Activated naive CD8-positive, alpha-beta T cell treated with anti-CD3 and anti-CD28 coated beads for 36 hours (primary cell): ENCODE measurements around the gene PZP. TPM values are rescaled to one million over a fixed set of nuclear protein-coding genes. Genes with fewer than 3 reads are reported as not detected.
"Not testable (repeated sequence)": the region's sequence is repeated elsewhere in the genome, so short reads cannot be mapped to it uniquely, and the experiment has no call there.

ENCODE experiments used
- DNase-seq: peaks from one replicate; pipeline ENCODE4 v3.0.0; 2021
- H3K27ac Mint-ChIP-seq: one replicate; pipeline ENCODE4 v1.8.0; 2022; ENCODE audit warnings: mild to moderate bottlenecking, moderate library complexity, mixed read lengths
- H3K27me3 Mint-ChIP-seq: one replicate; pipeline ENCODE4 v1.8.0; 2022; ENCODE audit warnings: mild to moderate bottlenecking, mixed read lengths
- H3K36me3 Mint-ChIP-seq: one replicate; pipeline ENCODE4 v1.8.0; 2021; ENCODE audit warnings: mild to moderate bottlenecking, mixed read lengths
- H3K4me1 Mint-ChIP-seq: one replicate; pipeline ENCODE4 v1.8.0; 2021; ENCODE audit warnings: mixed read lengths
- H3K4me3 Mint-ChIP-seq: one replicate; pipeline ENCODE4 v1.8.0; 2022; ENCODE audit warnings: mild to moderate bottlenecking, moderate library complexity, mixed read lengths
- H3K9me3 Mint-ChIP-seq: one replicate; pipeline ENCODE4 v1.8.0; 2022; ENCODE audit warnings: mixed read lengths
- total RNA-seq, 2 experiments: library from RNA; stranded (reverse); gene quantifications; one replicate each; pipeline ENCODE4 v1.2.3, GENCODE V29; 2021

Gene PZP
- not detected for total RNA-seq

GRCh38 chr12:9208229-9208628 is at the start of gene PZP:
PZP (minus strand) TSS chr12:9208395; CDS start chr12:9208341, 54 bp downstream.
- no peak within 1 kb of the TSS for H3K27ac Mint-ChIP-seq
- H3K4me3 Mint-ChIP-seq, result no peak within 1 kb of the TSS
- H3K36me3 Mint-ChIP-seq, result no peaks in the 10 kb centered on the region
- no peaks in the 10 kb centered on the region for H3K27me3 Mint-ChIP-seq
- no peaks in the 10 kb centered on the region for H3K4me1 Mint-ChIP-seq
- no peaks in the 10 kb centered on the region for H3K9me3 Mint-ChIP-seq
- DNase-seq, result no peak

GRCh38 chr12:9256758-9257405 is 48.7 kb upstream of the PZP start:
- Mint-ChIP-seq H3K27ac (no peak overlapping the region), H3K9me3 (peaks cover 4% of the 10 kb centered on the region), H3K36me3 (peaks cover 2% of the 10 kb centered on the region), H3K4me3 (no peak overlapping the region), H3K4me1 (peaks cover 4% of the 10 kb centered on the region), H3K27me3 (peaks cover 10% of the 10 kb centered on the region)
- no peak for DNase-seq

- Mint-ChIP-seq H3K4me1 (peaks cover 4% of the 10 kb centered on the region), H3K4me3 (no peak overlapping the region), H3K9me3 (peaks cover 4% of the 10 kb centered on the region), H3K27ac (no peak overlapping the region), H3K27me3 (peaks cover 16% of the 10 kb centered on the region), H3K36me3 (peaks cover 2% of the 10 kb centered on the region)
- DNase-seq, result no peak
These were observed 48.1 kb upstream of the PZP start for GRCh38 chr12:9256341-9256740.

- H3K4me1 Mint-ChIP-seq, result peaks cover 4% of the 10 kb centered on the region
These were observed 47.6 kb upstream of the PZP start for GRCh38 chr12:9255837-9256236.

GRCh38 chr12:9253464-9253863 is 45.3 kb upstream of the PZP start:
- H3K27ac Mint-ChIP-seq, result no peak overlapping the region
- peaks cover 27% of the 10 kb centered on the region for H3K27me3 Mint-ChIP-seq
- H3K4me3 Mint-ChIP-seq, result no peak overlapping the region
- peaks cover 2% of the 10 kb centered on the region for H3K4me1 Mint-ChIP-seq
- peaks cover 7% of the 10 kb centered on the region for H3K9me3 Mint-ChIP-seq
- no peak for DNase-seq
- peaks cover 7% of the 10 kb centered on the region for H3K36me3 Mint-ChIP-seq

More at GRCh38 chr12:9255837-9256236, 47.6 kb upstream of the PZP start:
- H3K4me3 Mint-ChIP-seq, result no peak overlapping the region
- peaks cover 2% of the 10 kb centered on the region for H3K36me3 Mint-ChIP-seq
- no peak for DNase-seq
- no peak overlapping the region for H3K27ac Mint-ChIP-seq
- peaks cover 4% of the 10 kb centered on the region for H3K9me3 Mint-ChIP-seq
- H3K27me3 Mint-ChIP-seq, result peaks cover 20% of the 10 kb centered on the region

GRCh38 chr12:9252791-9253190 is 44.6 kb upstream of the PZP start:
- DNase-seq, H3K36me3 Mint-ChIP-seq, H3K27ac Mint-ChIP-seq, H3K9me3 Mint-ChIP-seq, H3K4me3 Mint-ChIP-seq, H3K4me1 Mint-ChIP-seq: not testable (repeated sequence)
- H3K27me3 Mint-ChIP-seq, result peaks cover 27% of the 10 kb centered on the region

- no peak overlapping the region for H3K4me3 Mint-ChIP-seq
- H3K9me3 Mint-ChIP-seq, result peaks cover 7% of the 10 kb centered on the region
- H3K27ac Mint-ChIP-seq, result no peak overlapping the region
- peaks cover 27% of the 10 kb centered on the region for H3K27me3 Mint-ChIP-seq
- H3K36me3 Mint-ChIP-seq, result peaks cover 8% of the 10 kb centered on the region
- DNase-seq, result no peak
- H3K4me1 Mint-ChIP-seq, result peaks cover 6% of the 10 kb centered on the region
These were observed 44.1 kb upstream of the PZP start for GRCh38 chr12:9252256-9252655.

GRCh38 chr12:9248435-9248834 is 40.2 kb upstream of the PZP start:
- Mint-ChIP-seq H3K9me3 (peaks cover 11% of the 10 kb centered on the region), H3K27me3 (peaks cover 27% of the 10 kb centered on the region), H3K4me1 (peaks cover 21% of the 10 kb centered on the region), H3K4me3 (no peak overlapping the region), H3K36me3 (peaks cover 12% of the 10 kb centered on the region), H3K27ac (no peak overlapping the region)
- DNase-seq, result no peak

- Mint-ChIP-seq H3K27ac (peak overlapping the region; percentile 86), H3K4me1 (peaks cover 32% of the 10 kb centered on the region), H3K27me3 (peaks cover 10% of the 10 kb centered on the region), H3K36me3 (peaks cover 9% of the 10 kb centered on the region), H3K4me3 (no peak overlapping the region), H3K9me3 (peaks cover 6% of the 10 kb centered on the region)
- peak; percentile 60 for DNase-seq
These were observed 36.7 kb upstream of the PZP start for GRCh38 chr12:9244894-9245293.

- H3K4me1 Mint-ChIP-seq, result peaks cover 32% of the 10 kb centered on the region
- peaks cover 9% of the 10 kb centered on the region for H3K36me3 Mint-ChIP-seq
- H3K4me3 Mint-ChIP-seq, result no peak overlapping the region
- DNase-seq, result no peak
- H3K27ac Mint-ChIP-seq, result peak overlapping the region; percentile 86
- peaks cover 5% of the 10 kb centered on the region for H3K9me3 Mint-ChIP-seq
- H3K27me3 Mint-ChIP-seq, result peaks cover 3% of the 10 kb centered on the region
These were observed 35.9 kb upstream of the PZP start for GRCh38 chr12:9243999-9244649.

GRCh38 chr12:9241301-9241700 is 33.1 kb upstream of the PZP start:
- Mint-ChIP-seq H3K9me3 (peaks cover 5% of the 10 kb centered on the region), H3K27me3 (peaks cover 9% of the 10 kb centered on the region), H3K4me3 (no peak overlapping the region), H3K36me3 (peaks cover 8% of the 10 kb centered on the region), H3K27ac (no peak overlapping the region), H3K4me1 (peaks cover 29% of the 10 kb centered on the region)
- DNase-seq, result no peak

GRCh38 chr12:9240776-9241175 is 32.6 kb upstream of the PZP start:
- H3K4me1 Mint-ChIP-seq, result peaks cover 28% of the 10 kb centered on the region
- H3K27me3 Mint-ChIP-seq, result peaks cover 9% of the 10 kb centered on the region
- no peak for DNase-seq
- H3K9me3 Mint-ChIP-seq, result peaks cover 5% of the 10 kb centered on the region
- peak overlapping the region; percentile 92 for H3K4me3 Mint-ChIP-seq
- H3K27ac Mint-ChIP-seq, result no peak overlapping the region
- H3K36me3 Mint-ChIP-seq, result peaks cover 8% of the 10 kb centered on the region

GRCh38 chr12:9240004-9240635 is 31.9 kb upstream of the PZP start:
- peak overlapping the region; percentile 86 for H3K27ac Mint-ChIP-seq
- H3K36me3 Mint-ChIP-seq, H3K27me3 Mint-ChIP-seq, H3K9me3 Mint-ChIP-seq: not testable (repeated sequence)
- peaks cover 24% of the 10 kb centered on the region for H3K4me1 Mint-ChIP-seq
- peak overlapping the region; percentile 92 for H3K4me3 Mint-ChIP-seq
- DNase-seq, result peak; percentile 61

- H3K36me3 Mint-ChIP-seq, result peaks cover 3% of the 10 kb centered on the region
- H3K9me3 Mint-ChIP-seq, result peaks cover 2% of the 10 kb centered on the region
- H3K27ac Mint-ChIP-seq, result no peak overlapping the region
- H3K4me3 Mint-ChIP-seq, result no peak overlapping the region
- H3K4me1 Mint-ChIP-seq, result peaks cover 11% of the 10 kb centered on the region
- DNase-seq, result no peak
- peaks cover 5% of the 10 kb centered on the region for H3K27me3 Mint-ChIP-seq
These were observed 29.1 kb upstream of the PZP start for GRCh38 chr12:9237286-9237685.

GRCh38 chr12:9235519-9235918 is 27.3 kb upstream of the PZP start:
- H3K4me1 Mint-ChIP-seq, result peaks cover 13% of the 10 kb centered on the region
- peaks cover 5% of the 10 kb centered on the region for H3K27me3 Mint-ChIP-seq
- H3K36me3 Mint-ChIP-seq, result peaks cover 3% of the 10 kb centered on the region
- H3K27ac Mint-ChIP-seq, result no peak overlapping the region
- H3K9me3 Mint-ChIP-seq, result peaks cover 2% of the 10 kb centered on the region
- H3K4me3 Mint-ChIP-seq, result no peak overlapping the region
- no peak for DNase-seq
